Effector CD8-positive, alpha-beta T cell (primary cell): ENCODE data around the gene MDFI.

ENCODE experiments used
- DNase-seq: peaks from one replicate; lab custom pipeline; 2025; lab: John Stamatoyannopoulos, UW
- total RNA-seq, 4 experiments: gene quantifications; one replicate each; lab custom pipeline; 2026; lab: John Stamatoyannopoulos, UW

MDFI gene
- 0 to 0.09 (median 0) reads per million in 4 experiments for total RNA-seq

GRCh38 chr6:41638002-41638934, at the start of gene MDFI:
Gene MDFI, plus strand, starts transcription at chr6:41638468. Its CDS starts 282 bp downstream, at chr6:41638750.
- DNase-seq = no peak

- no peak for DNase-seq
These were observed 49.0 kb upstream of the MDFI start for GRCh38 chr6:41589223-41589622.

- no peak for DNase-seq
These were observed 48.3 kb upstream of the MDFI start for GRCh38 chr6:41589636-41590622.

- DNase-seq = no peak
These were observed 47.1 kb upstream of the MDFI start for GRCh38 chr6:41591122-41591521.

- DNase-seq = peak; percentile 72
These were observed 46.3 kb upstream of the MDFI start for GRCh38 chr6:41591859-41592502.

GRCh38 chr6:41593406-41593805, 44.9 kb upstream of the MDFI start:
- no peak for DNase-seq

GRCh38 chr6:41593839-41594238, 44.4 kb upstream of the MDFI start:
- DNase-seq = no peak

- DNase-seq = no peak
These were observed 43.9 kb upstream of the MDFI start for GRCh38 chr6:41594326-41594725.

GRCh38 chr6:41594766-41595165, 43.5 kb upstream of the MDFI start:
- no peak for DNase-seq

- DNase-seq = no peak
These were observed 43.1 kb upstream of the MDFI start for GRCh38 chr6:41595166-41595565.

- no peak for DNase-seq
These were observed 42.1 kb upstream of the MDFI start for GRCh38 chr6:41596096-41596685.

GRCh38 chr6:41596807-41597206, 41.5 kb upstream of the MDFI start:
- DNase-seq = no peak

GRCh38 chr6:41597246-41598000, 40.8 kb upstream of the MDFI start:
- no peak for DNase-seq

- no peak for DNase-seq
These were observed 39.6 kb upstream of the MDFI start for GRCh38 chr6:41598670-41599014.

GRCh38 chr6:41599015-41599851, 39.0 kb upstream of the MDFI start:
- no peak for DNase-seq

- DNase-seq = no peak
These were observed 38.3 kb upstream of the MDFI start for GRCh38 chr6:41599852-41600445.

- no peak for DNase-seq
These were observed 37.6 kb upstream of the MDFI start for GRCh38 chr6:41600499-41601247.

- DNase-seq = no peak
These were observed 37.1 kb upstream of the MDFI start for GRCh38 chr6:41601248-41601549.

GRCh38 chr6:41602422-41602743, 35.9 kb upstream of the MDFI start:
- no peak for DNase-seq
